Peyer's patch (tissue), 4 donors: ENCODE measurements around the gene B3GNT5. TPM values are rescaled to one million over a fixed set of nuclear protein-coding genes. Genes with fewer than 3 reads are reported as not detected.
"Not testable (repeated sequence)": the region's sequence is repeated elsewhere in the genome, so short reads cannot be mapped to it uniquely, and the experiment has no call there.

Source experiments
- DNase-seq, 3 donors: peaks; one replicate each; pipeline ENCODE4 v3.0.0-alpha.2; 2017 to 2019
- H3K27ac ChIP-seq, 4 donors: fragments of 200-600 bp; sonication (generic); one replicate each; pipeline ENCODE4 v1.5.1; 2016 to 2019
- H3K27me3 ChIP-seq, 2 donors: fragments of 200-600 bp; sonication (generic); one replicate each; pipeline ENCODE4 v1.5.1; 2019
- H3K36me3 ChIP-seq, 3 donors: fragments of 200-600 bp; sonication (generic); one replicate each; pipeline ENCODE4 v1.5.1; 2016 to 2019
- H3K4me1 ChIP-seq, 4 donors: fragments of 200-600 bp; sonication (generic); one replicate each; pipeline ENCODE4 v1.5.1; 2016 to 2019
- H3K4me3 ChIP-seq, 4 donors: fragments of 200-600 bp; sonication (generic); 1 replicate in 3 of 4; 2 replicates in 1 of 4; pipeline ENCODE4 v1.5.1; 2016 to 2019; ENCODE audit warnings: mild to moderate bottlenecking in 1 of 4
- H3K9me3 ChIP-seq, 4 donors: fragments of 200-600 bp; sonication (generic); one replicate each; pipeline ENCODE4 v1.5.1; 2016 to 2019; ENCODE audit warnings: mild to moderate bottlenecking in 1 of 4
- POLR2A ChIP-seq, 2 donors: fragments of 450-650 bp; IDR thresholded peaks; one replicate each; pipeline ENCODE4 v1.5.1; 2017; ENCODE audit warnings: antibody characterized with exemption in 2 of 2, mild to moderate bottlenecking in 2 of 2, moderate library complexity in 2 of 2
- total RNA-seq, 4 donors: library from RNA; depleted of rRNA; stranded (reverse); fragments of >200 nt; gene quantifications; one replicate each; pipeline ENCODE4 v1.1.0, GENCODE V29; 2016
- TF ChIP-seq, protein P1 (sequence below), 6 experiments: fragments of 450-650 bp in 4 of 6; fragments of 200-600 bp in 2 of 6; sonication (generic) in 1 of 6; IDR thresholded peaks; one replicate each; pipeline ENCODE4 v1.5.1; 2017 to 2019; ENCODE audit warnings: antibody characterized with exemption in 6 of 6, mild to moderate bottlenecking in 3 of 6, moderate library complexity in 1 of 6

The B3GNT5 gene
- total RNA-seq, 4 donors from 2014 or later, result 15.7 to 66.2 (median 42.2) TPM

DNA sequence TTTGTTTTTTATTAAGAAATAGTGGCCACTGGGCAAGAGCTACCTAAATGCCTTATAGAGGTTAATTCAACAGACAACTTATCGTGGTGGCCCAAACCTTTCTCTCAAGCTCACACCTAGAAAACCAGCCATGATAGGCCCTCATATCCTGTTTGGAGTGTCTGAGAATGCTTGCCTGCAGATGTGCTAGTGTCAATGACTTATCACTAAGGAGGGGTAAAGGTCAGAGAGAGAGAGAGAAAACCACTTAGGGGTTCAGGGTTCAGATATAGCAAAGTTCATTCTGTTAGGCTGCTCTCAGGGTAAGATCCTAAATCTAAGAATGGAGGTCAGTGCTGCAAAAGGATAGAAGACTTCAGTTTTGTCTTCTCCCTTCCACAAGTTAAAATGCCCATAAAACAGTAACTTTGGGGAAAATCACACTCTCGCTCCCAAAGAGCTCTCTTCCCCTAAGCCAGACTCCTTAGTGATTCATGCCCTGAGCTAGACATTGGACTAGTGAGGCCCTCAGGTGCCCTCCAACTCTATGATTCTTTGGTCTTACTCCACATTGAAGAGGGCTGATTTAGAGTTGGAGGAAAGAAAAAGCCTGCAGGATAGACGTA, 30.3 kb upstream of the B3GNT5 start:
- DNase-seq, result no peak
- Histone ChIP-seq H3K4me3 (no peak overlapping the region), H3K27ac (peak overlapping the region in 2 of 4 donors; percentile 43), H3K27me3 (no peaks in the 10 kb centered on the region), H3K9me3 (no peaks in the 10 kb centered on the region), H3K4me1 (peaks cover 0 to 9% (median 0%) of the 10 kb centered on the region in 4 donors), H3K36me3 (no peaks in the 10 kb centered on the region)
- TF ChIP-seq POLR2A (IDR thresholded peaks at IDR 0.05), result no peak
- TF ChIP-seq, protein P1, sequence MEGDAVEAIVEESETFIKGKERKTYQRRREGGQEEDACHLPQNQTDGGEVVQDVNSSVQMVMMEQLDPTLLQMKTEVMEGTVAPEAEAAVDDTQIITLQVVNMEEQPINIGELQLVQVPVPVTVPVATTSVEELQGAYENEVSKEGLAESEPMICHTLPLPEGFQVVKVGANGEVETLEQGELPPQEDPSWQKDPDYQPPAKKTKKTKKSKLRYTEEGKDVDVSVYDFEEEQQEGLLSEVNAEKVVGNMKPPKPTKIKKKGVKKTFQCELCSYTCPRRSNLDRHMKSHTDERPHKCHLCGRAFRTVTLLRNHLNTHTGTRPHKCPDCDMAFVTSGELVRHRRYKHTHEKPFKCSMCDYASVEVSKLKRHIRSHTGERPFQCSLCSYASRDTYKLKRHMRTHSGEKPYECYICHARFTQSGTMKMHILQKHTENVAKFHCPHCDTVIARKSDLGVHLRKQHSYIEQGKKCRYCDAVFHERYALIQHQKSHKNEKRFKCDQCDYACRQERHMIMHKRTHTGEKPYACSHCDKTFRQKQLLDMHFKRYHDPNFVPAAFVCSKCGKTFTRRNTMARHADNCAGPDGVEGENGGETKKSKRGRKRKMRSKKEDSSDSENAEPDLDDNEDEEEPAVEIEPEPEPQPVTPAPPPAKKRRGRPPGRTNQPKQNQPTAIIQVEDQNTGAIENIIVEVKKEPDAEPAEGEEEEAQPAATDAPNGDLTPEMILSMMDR (IDR thresholded peaks at IDR 0.05), result no peak

GRCh38 chr3:183224180-183224970, 28.7 kb upstream of the B3GNT5 start:
- H3K36me3 ChIP-seq, result no peaks in the 10 kb centered on the region
- no peak overlapping the region for H3K4me3 ChIP-seq
- H3K9me3 ChIP-seq, result no peaks in the 10 kb centered on the region
- H3K27me3 ChIP-seq, result no peaks in the 10 kb centered on the region
- H3K27ac ChIP-seq, result no peak overlapping the region
- TF ChIP-seq POLR2A (IDR thresholded peaks at IDR 0.05), result no peak
- TF ChIP-seq, protein P1 (IDR thresholded peaks at IDR 0.05), result no peak
- H3K4me1 ChIP-seq, result peaks cover 0 to 9% (median 0%) of the 10 kb centered on the region in 4 donors
- DNase-seq, result no peak

DNA sequence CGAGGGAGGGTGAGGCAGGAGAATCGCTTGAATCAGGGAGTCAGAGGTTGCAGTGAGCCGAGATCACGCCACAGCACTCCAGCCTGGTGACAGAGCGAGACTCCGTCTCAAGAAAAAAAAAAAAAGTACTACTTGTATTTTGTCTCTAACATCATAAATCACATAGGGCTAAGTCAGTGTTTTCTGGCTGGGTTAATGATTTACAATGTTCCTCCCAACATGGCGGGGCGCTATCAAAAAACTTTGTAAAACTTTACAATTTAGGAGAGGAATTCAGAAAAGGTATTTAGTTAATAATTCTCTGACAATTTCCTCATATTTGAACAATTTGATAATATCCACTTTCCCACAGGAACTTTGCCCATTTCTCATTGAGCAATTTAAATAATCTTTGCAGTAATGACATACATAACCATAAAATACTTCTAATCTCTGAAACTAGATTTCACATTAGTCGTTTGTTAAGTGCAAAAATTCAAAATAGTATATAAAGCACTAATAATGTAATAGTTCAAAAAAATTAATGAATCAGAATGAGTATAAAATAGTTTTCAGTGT, 26.6 kb upstream of the B3GNT5 start:
- TF ChIP-seq, protein P1 (IDR thresholded peaks at IDR 0.05), result no peak
- TF ChIP-seq POLR2A (IDR thresholded peaks at IDR 0.05), result peak in 1 of 2 donors; percentile 34
- Histone ChIP-seq H3K27me3 (no peaks in the 10 kb centered on the region), H3K4me3 (no peak overlapping the region), H3K9me3 (no peaks in the 10 kb centered on the region), H3K36me3 (no peaks in the 10 kb centered on the region), H3K27ac (peak overlapping the region in 2 of 4 donors; percentile 63 to 70), H3K4me1 (peaks cover 0 to 9% (median 0%) of the 10 kb centered on the region in 4 donors)
- DNase-seq, result no peak

DNA sequence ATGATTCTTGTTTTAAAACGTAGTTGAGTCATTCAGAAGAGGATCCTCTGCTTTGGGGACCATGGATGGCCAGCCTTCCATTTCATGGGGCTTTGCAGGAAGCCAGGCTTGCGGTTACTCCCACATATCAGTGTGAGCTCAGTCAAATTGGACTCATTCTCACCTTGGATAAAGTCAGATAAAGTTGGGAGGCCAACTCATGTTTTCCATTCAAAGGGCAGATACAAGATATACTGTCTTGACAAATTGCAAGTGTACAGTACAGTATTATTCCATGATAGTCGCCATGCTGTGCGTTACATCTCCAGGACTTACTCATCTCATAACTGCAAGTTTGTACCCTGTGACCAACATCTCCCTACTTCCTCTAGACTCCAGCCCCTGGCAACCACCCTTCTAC, 25.5 kb upstream of the B3GNT5 start:
- no peak for DNase-seq
- TF ChIP-seq POLR2A (IDR thresholded peaks at IDR 0.05), result no peak
- TF ChIP-seq, protein P1 (IDR thresholded peaks at IDR 0.05), result no peak
- no peaks in the 10 kb centered on the region for H3K9me3 ChIP-seq
- H3K4me1 ChIP-seq, result peaks cover 0 to 9% (median 0%) of the 10 kb centered on the region in 4 donors
- peak overlapping the region in 3 of 4 donors; percentile 7 to 63 (median 16) for H3K27ac ChIP-seq
- H3K36me3 ChIP-seq, result no peaks in the 10 kb centered on the region
- H3K4me3 ChIP-seq, result no peak overlapping the region
- H3K27me3 ChIP-seq, result no peaks in the 10 kb centered on the region

- Histone ChIP-seq H3K27ac (no peak overlapping the region), H3K27me3 (no peaks in the 10 kb centered on the region), H3K4me3 (no peak overlapping the region), H3K9me3 (no peaks in the 10 kb centered on the region), H3K4me1 (no peaks in the 10 kb centered on the region), H3K36me3 (no peaks in the 10 kb centered on the region)
- TF ChIP-seq, protein P1 (IDR thresholded peaks at IDR 0.05), result no peak
- TF ChIP-seq POLR2A (IDR thresholded peaks at IDR 0.05), result no peak
- DNase-seq, result no peak
Measured at GRCh38 chr3:183229178-183229577, 23.9 kb upstream of the B3GNT5 start.

DNA sequence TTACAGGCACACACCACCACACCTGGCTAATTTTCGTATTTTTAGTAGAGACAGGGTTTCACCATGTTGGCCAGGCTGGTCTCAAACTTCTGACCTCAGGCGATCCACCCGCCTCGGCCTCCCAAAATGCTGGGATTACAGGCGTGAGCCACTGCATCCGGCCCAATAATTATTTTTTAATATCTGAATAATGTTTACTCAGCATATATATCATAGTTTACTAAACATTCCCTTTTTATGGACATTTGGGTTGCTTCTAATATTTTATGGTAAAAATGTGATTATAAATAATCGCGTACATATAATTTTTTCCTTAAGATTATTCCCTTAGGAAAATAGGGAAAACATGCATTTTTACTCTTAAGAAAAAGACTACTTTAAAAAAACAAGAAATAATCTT, 22.8 kb upstream of the B3GNT5 start:
- H3K27me3 ChIP-seq, DNase-seq, H3K4me1 ChIP-seq, H3K4me3 ChIP-seq, H3K27ac ChIP-seq, H3K36me3 ChIP-seq, H3K9me3 ChIP-seq: not testable (repeated sequence)
